Midbrain (tissue), 1 donor: ENCODE results near the gene IDH3A.

Source experiments
- DNase-seq: peaks from one replicate; lab custom pipeline; 2025; lab: John Stamatoyannopoulos, UW

IDH3A gene

GRCh38 chr15:78168608-78169007 is 19.4 kb downstream of the IDH3A start:
- DNase-seq = no peak

GRCh38 chr15:78170848-78171773 is 21.9 kb downstream of the IDH3A start:
- no peak for DNase-seq

- DNase-seq = no peak
Observed at GRCh38 chr15:78171864-78172472, 22.8 kb downstream of the IDH3A start.

- no peak for DNase-seq
Observed at GRCh38 chr15:78174401-78174800, 25.2 kb downstream of the IDH3A start.

GRCh38 chr15:78175330-78175729 is 26.2 kb downstream of the IDH3A start:
- no peak for DNase-seq

- DNase-seq = peak; percentile 50
Observed at GRCh38 chr15:78177447-78177873, 28.3 kb downstream of the IDH3A start.

GRCh38 chr15:78178064-78178463 is 28.9 kb downstream of the IDH3A start:
- DNase-seq = no peak

- no peak for DNase-seq
Observed at GRCh38 chr15:78179286-78179840, 30.2 kb downstream of the IDH3A start.

- DNase-seq = no peak
Observed at GRCh38 chr15:78179906-78180305, 30.7 kb downstream of the IDH3A start.

GRCh38 chr15:78182336-78182700 is 33.2 kb downstream of the IDH3A start:
- DNase-seq = no peak

- no peak for DNase-seq
Observed at GRCh38 chr15:78182821-78183220, 33.7 kb downstream of the IDH3A start.

GRCh38 chr15:78192826-78193594 is 43.8 kb downstream of the IDH3A start:
- DNase-seq = no peak

- no peak for DNase-seq
Observed at GRCh38 chr15:78193731-78194567, 44.8 kb downstream of the IDH3A start.

- DNase-seq = no peak
Observed at GRCh38 chr15:78194568-78194925, 45.4 kb downstream of the IDH3A start.

GRCh38 chr15:78195735-78196201 is 46.6 kb downstream of the IDH3A start:
- DNase-seq = no peak

- no peak for DNase-seq
Observed at GRCh38 chr15:78197632-78198031, 48.5 kb downstream of the IDH3A start.

GRCh38 chr15:78200276-78200930 is 51.2 kb downstream of the IDH3A start:
- no peak for DNase-seq

GRCh38 chr15:78201281-78202190 is 52.4 kb downstream of the IDH3A start:
- DNase-seq = no peak

- DNase-seq = peak; percentile 56
Observed at GRCh38 chr15:78203346-78204225, 54.4 kb downstream of the IDH3A start.
